DOHH2 (cell line): Measurements from ENCODE around the gene TMEM190.

Experiments used
- H3F3A ChIP-seq: fragments of 200-600 bp; sonication (generic), shearing (Covaris generic); 2 replicates; pipeline ENCODE4 v1.6.0; 2016; ENCODE audit warnings: antibody characterized with exemption, mild to moderate bottlenecking; ENCODE audit not compliant: control insufficient read depth, insufficient read depth
- H3K27ac ChIP-seq: fragments of 200-600 bp; sonication (generic); 2 replicates; pipeline ENCODE4 v1.5.1; 2014; ENCODE audit warnings: low read depth, mild to moderate bottlenecking, low read length, moderate library complexity
- H3K27me3 ChIP-seq: fragments of 200-600 bp; sonication (generic); 2 replicates; pipeline ENCODE4 v1.6.1; 2014; ENCODE audit warnings: mild to moderate bottlenecking, low read length, mixed read lengths; ENCODE audit not compliant: control insufficient read depth
- H3K36me3 ChIP-seq: fragments of 200-600 bp; sonication (generic); 2 replicates; pipeline ENCODE4 v1.6.1; 2014; ENCODE audit warnings: mild to moderate bottlenecking, low read length, moderate library complexity, mixed read lengths; ENCODE audit not compliant: control insufficient read depth
- H3K4me1 ChIP-seq: fragments of 200-600 bp; sonication (generic); 2 replicates; pipeline ENCODE4 v1.6.1; 2014; ENCODE audit warnings: mild to moderate bottlenecking, low read length, mixed read lengths; ENCODE audit not compliant: control insufficient read depth
- H3K4me2 ChIP-seq: fragments of 200-600 bp; sonication (generic); 2 replicates; pipeline ENCODE4 v1.6.0; 2014; ENCODE audit warnings: mild to moderate bottlenecking, low read length, moderate library complexity
- H3K4me3 ChIP-seq: fragments of 200-600 bp; sonication (generic); 2 replicates; pipeline ENCODE4 v1.5.1; 2014; ENCODE audit warnings: mild to moderate bottlenecking, low read length, mixed read lengths
- H3K79me2 ChIP-seq: fragments of 200-600 bp; sonication (generic); 2 replicates; pipeline ENCODE4 v1.6.1; 2014; ENCODE audit warnings: mild to moderate bottlenecking, low read length, mixed read lengths; ENCODE audit not compliant: control insufficient read depth
- H3K9me2 ChIP-seq: fragments of 200-600 bp; sonication (generic); replicated peaks from 2 replicates; pipeline ENCODE4 v1.6.1; 2014; ENCODE audit warnings: mild to moderate bottlenecking, low read length, mixed read lengths; ENCODE audit not compliant: control insufficient read depth
- H3K9me3 ChIP-seq: fragments of 200-600 bp; sonication (generic); 2 replicates; pipeline ENCODE4 v1.6.1; 2014; ENCODE audit warnings: antibody characterized with exemption, low read length, mixed read lengths; ENCODE audit not compliant: control insufficient read depth, insufficient read depth
- H4K20me1 ChIP-seq: fragments of 200-600 bp; sonication (generic); 2 replicates; pipeline ENCODE4 v1.6.0; 2014; ENCODE audit warnings: low read depth, mild to moderate bottlenecking, antibody characterized with exemption, low read length, moderate library complexity; ENCODE audit not compliant: control insufficient read depth, insufficient read depth
- EZH2phosphoT487 ChIP-seq: fragments of 200-600 bp; sonication (generic); IDR thresholded peaks from 2 replicates; pipeline ENCODE4 v1.6.1; 2017; ENCODE audit warnings: borderline replicate concordance, mild to moderate bottlenecking, antibody characterized with exemption, low read length, moderate library complexity, mixed read lengths
- TF ChIP-seq, protein P1 (sequence below): fragments of 200-600 bp; sonication (generic); IDR thresholded peaks from one replicate; pipeline ENCODE4 v1.5.1; 2014; ENCODE audit warnings: antibody characterized with exemption, mild to moderate bottlenecking, low read depth, low read length; ENCODE audit not compliant: poor library complexity, severe bottlenecking

TMEM190 gene

DNA sequence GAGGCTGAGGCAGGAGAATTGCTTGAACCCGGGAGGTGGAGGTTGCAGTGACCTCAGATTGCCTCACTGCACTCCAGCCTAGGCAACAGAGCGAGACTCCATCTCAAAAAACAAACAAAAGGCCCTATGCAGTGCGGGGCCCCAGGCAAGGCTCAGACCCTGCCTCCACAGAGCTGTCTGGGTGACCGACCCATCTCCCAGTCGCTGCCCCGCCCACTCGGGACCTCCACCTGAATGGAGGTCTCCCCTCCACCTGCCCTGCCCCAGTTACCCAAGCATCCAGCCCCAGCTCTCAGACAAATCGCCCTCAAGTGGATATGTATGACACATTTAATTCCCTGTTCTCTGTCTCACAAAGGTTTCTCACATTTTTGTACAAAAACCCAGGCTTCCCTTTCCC is 11.4 kb upstream of the TMEM190 start:
- H3K9me2 ChIP-seq, result no peaks in the 10 kb centered on the region
- peaks cover 23% of the 10 kb centered on the region for H3K27me3 ChIP-seq
- H4K20me1 ChIP-seq, result no peaks in the 10 kb centered on the region
- peaks cover 11% of the 10 kb centered on the region for H3K4me1 ChIP-seq
- H3F3A ChIP-seq, result no peaks in the 10 kb centered on the region
- no peaks in the 10 kb centered on the region for H3K79me2 ChIP-seq
- no peak for TF ChIP-seq EZH2phosphoT487
- TF ChIP-seq, protein P1, sequence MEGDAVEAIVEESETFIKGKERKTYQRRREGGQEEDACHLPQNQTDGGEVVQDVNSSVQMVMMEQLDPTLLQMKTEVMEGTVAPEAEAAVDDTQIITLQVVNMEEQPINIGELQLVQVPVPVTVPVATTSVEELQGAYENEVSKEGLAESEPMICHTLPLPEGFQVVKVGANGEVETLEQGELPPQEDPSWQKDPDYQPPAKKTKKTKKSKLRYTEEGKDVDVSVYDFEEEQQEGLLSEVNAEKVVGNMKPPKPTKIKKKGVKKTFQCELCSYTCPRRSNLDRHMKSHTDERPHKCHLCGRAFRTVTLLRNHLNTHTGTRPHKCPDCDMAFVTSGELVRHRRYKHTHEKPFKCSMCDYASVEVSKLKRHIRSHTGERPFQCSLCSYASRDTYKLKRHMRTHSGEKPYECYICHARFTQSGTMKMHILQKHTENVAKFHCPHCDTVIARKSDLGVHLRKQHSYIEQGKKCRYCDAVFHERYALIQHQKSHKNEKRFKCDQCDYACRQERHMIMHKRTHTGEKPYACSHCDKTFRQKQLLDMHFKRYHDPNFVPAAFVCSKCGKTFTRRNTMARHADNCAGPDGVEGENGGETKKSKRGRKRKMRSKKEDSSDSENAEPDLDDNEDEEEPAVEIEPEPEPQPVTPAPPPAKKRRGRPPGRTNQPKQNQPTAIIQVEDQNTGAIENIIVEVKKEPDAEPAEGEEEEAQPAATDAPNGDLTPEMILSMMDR, result no peak
- no peaks in the 10 kb centered on the region for H3K36me3 ChIP-seq
- H3K4me3 ChIP-seq, result no peak overlapping the region
- H3K4me2 ChIP-seq, result no peak overlapping the region
- H3K9me3 ChIP-seq, result no peaks in the 10 kb centered on the region
- H3K27ac ChIP-seq, result no peak overlapping the region

DNA sequence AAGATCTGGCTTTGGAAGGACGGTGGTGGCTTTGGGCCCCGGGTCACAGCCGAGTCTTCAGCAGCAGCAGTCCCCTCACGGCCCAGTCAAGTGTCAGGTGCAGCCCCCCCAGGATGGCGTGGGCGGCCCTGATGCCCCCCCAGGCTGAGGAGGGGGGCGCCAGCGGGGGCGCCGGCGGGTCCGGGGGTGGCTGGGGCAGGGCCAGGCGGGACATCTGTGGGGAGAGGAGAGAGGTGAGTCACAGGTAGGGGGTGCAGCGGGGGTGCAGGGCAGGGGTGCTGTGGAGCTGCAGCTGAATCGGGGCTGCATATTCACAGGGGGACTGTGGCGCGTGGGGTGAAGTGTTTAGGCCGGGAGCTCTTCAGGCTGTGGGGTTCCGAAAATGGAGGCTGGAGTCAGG is 10.7 kb upstream of the TMEM190 start:
- H3K27me3 ChIP-seq, result peaks cover 29% of the 10 kb centered on the region
- TF ChIP-seq EZH2phosphoT487, result no peak
- TF ChIP-seq, protein P1, result no peak
- H3K79me2 ChIP-seq, result no peaks in the 10 kb centered on the region
- no peaks in the 10 kb centered on the region for H3K36me3 ChIP-seq
- H3K4me2 ChIP-seq, result no peak overlapping the region
- H3K27ac ChIP-seq, result no peak overlapping the region
- H3K9me2 ChIP-seq, result no peaks in the 10 kb centered on the region
- no peaks in the 10 kb centered on the region for H4K20me1 ChIP-seq
- no peak overlapping the region for H3K4me3 ChIP-seq
- peaks cover 11% of the 10 kb centered on the region for H3K4me1 ChIP-seq
- H3F3A ChIP-seq, result no peaks in the 10 kb centered on the region
- no peaks in the 10 kb centered on the region for H3K9me3 ChIP-seq

DNA sequence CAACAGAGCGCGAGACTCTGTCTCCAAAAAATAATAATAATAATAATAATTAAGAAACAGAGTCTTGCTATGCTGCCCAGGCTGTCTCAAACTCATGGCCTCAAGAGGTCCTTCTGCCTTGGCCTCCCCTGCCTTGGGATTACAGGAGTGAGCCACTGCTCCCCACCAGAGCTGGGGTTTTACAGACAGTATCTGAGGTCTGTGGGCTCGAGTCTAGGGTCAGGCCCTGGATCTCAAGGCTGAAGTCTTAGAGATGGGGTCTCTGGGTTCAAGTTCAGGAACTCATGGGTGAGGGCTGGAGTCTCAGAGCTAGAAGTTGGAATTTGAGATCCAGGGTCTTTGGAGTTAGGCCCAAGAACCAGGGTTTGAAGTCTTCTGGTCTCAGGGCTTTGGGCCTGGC is 9.8 kb upstream of the TMEM190 start:
- no peaks in the 10 kb centered on the region for H3F3A ChIP-seq
- H3K79me2 ChIP-seq, result no peaks in the 10 kb centered on the region
- TF ChIP-seq EZH2phosphoT487, result no peak
- TF ChIP-seq, protein P1, result no peak
- H3K9me3 ChIP-seq, result no peaks in the 10 kb centered on the region
- H3K36me3 ChIP-seq, result no peaks in the 10 kb centered on the region
- H3K27ac ChIP-seq, result no peak overlapping the region
- no peak overlapping the region for H3K4me2 ChIP-seq
- peaks cover 11% of the 10 kb centered on the region for H3K4me1 ChIP-seq
- peaks cover 34% of the 10 kb centered on the region for H3K27me3 ChIP-seq
- no peaks in the 10 kb centered on the region for H3K9me2 ChIP-seq
- no peaks in the 10 kb centered on the region for H4K20me1 ChIP-seq
- H3K4me3 ChIP-seq, result no peak overlapping the region

DNA sequence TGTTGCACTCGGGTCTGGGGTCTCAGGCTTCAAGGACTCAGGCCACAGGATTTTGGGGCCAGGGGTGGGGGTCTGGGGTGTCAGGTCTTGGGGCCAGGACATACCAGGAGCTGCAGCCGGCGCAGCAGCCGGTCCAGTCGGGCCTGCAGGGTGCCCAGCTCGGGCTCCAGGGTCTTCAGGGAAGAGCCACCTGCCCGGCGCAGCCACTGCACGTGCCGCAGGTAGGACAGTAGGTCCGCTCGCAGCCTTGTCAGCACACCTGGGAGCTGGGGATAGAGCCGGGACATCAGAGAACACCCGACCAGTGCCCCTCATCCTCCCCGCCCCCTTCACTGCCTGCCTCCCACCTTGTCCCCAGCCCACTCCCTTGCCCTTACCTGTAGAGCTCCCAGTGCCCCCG is 8.5 kb upstream of the TMEM190 start:
- Histone ChIP-seq H4K20me1 (no peaks in the 10 kb centered on the region), H3K4me1 (peaks cover 11% of the 10 kb centered on the region)

More for the DNA sequence above, 8.5 kb upstream of the TMEM190 start:
- no peak for TF ChIP-seq EZH2phosphoT487
- H3K27ac ChIP-seq, result no peak overlapping the region
- no peaks in the 10 kb centered on the region for H3K79me2 ChIP-seq
- no peak overlapping the region for H3K4me3 ChIP-seq
- H3K36me3 ChIP-seq, result no peaks in the 10 kb centered on the region
- no peaks in the 10 kb centered on the region for H3K9me2 ChIP-seq
- H3K9me3 ChIP-seq, result no peaks in the 10 kb centered on the region
- peaks cover 47% of the 10 kb centered on the region for H3K27me3 ChIP-seq
- no peaks in the 10 kb centered on the region for H3F3A ChIP-seq
- H3K4me2 ChIP-seq, result no peak overlapping the region
